Measurements from ENCODE around the gene LRRFIP1. TPM values are rescaled to one million over a fixed set of nuclear protein-coding genes. Genes with fewer than 3 reads are reported as not detected.

Gene LRRFIP1
- total and polyA plus RNA-seq, 2 of the 13 experiments (the other 11 are each of a cell fraction or from before 2014, with no cell fraction given), result 15.9 to 40.5 TPM

DNA sequence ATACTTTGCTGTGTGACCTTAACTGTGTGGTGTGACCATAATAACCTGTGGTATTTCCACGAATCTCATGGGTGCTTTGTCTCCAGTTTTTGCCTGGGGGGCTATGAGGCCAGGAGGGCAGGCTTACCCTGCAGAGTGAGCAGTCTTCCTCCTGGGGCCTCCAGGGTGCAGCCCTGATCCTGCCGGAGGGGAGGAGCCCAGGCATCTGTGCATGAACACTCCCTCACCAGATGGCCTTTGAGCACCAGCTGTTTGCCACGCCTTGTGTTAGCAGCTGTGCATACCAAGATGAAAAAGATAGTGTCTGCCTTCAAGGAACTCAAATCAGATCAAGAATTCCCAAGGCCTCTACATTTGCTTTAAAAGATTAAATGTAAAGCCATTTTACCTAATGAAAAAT lies 96.2 kb downstream of the LRRFIP1 start (continued):
- TF ChIP-seq RELA (CRISPR knock-in tag; IDR thresholded peaks at IDR 0.05) (no peak), ZNF556 (CRISPR knock-in tag; IDR thresholded peaks at IDR 0.05; ENCODE audit: borderline replicate concordance) (no peak), ZNF563 (CRISPR knock-in tag; IDR thresholded peaks at IDR 0.05) (no peak), KDM5A (IDR thresholded peaks at IDR 0.05; ENCODE audit: borderline replicate concordance, low read length) (no peak), PHF20 (CRISPR knock-in tag; IDR thresholded peaks at IDR 0.05) (no peak), CHD4 (IDR thresholded peaks at IDR 0.05; ENCODE audit: borderline replicate concordance, low read length) (no peak), JARID2 (CRISPR knock-in tag; IDR thresholded peaks at IDR 0.05; ENCODE audit: insufficient replicate concordance) (no peak), ZNF317 (CRISPR knock-in tag; IDR thresholded peaks at IDR 0.05) (no peak), MLLT10 (CRISPR knock-in tag; IDR thresholded peaks at IDR 0.05) (no peak), RXRA (CRISPR knock-in tag; IDR thresholded peaks at IDR 0.05) (peak; percentile 40; the same call in 1 of the 2 replicates), ZNF451 (CRISPR knock-in tag; IDR thresholded peaks at IDR 0.05) (no peak), SALL1 (CRISPR knock-in tag; IDR thresholded peaks at IDR 0.05) (peak; percentile 89), SP1 (IDR thresholded peaks at IDR 0.05) (no peak), SP1 (CRISPR knock-in tag; IDR thresholded peaks at IDR 0.05) (peak; percentile 62), ZKSCAN8 (CRISPR knock-in tag; IDR thresholded peaks at IDR 0.05; ENCODE audit: borderline replicate concordance) (peak; percentile 96), PRPF4 (IDR thresholded peaks at IDR 0.05; ENCODE audit: low read depth, low read length, poor library complexity, severe bottlenecking) (no peak), DPF2 (CRISPR knock-in tag; IDR thresholded peaks at IDR 0.05; ENCODE audit: borderline replicate concordance, low read depth) (peak; percentile 76; the same call in 1 of the 2 replicates), GPN1 (CRISPR knock-in tag; IDR thresholded peaks at IDR 0.05; ENCODE audit: borderline replicate concordance) (no peak), TBP (CRISPR knock-in tag; IDR thresholded peaks at IDR 0.05) (no peak), REL (CRISPR knock-in tag; conservative IDR thresholded peaks at IDR 0.05) (no peak), ZMAT3 (CRISPR knock-in tag; conservative IDR thresholded peaks at IDR 0.05) (peak; percentile 71), KLF11 (CRISPR knock-in tag; IDR thresholded peaks at IDR 0.05) (no peak)
- TF ChIP-seq, protein P1, sequence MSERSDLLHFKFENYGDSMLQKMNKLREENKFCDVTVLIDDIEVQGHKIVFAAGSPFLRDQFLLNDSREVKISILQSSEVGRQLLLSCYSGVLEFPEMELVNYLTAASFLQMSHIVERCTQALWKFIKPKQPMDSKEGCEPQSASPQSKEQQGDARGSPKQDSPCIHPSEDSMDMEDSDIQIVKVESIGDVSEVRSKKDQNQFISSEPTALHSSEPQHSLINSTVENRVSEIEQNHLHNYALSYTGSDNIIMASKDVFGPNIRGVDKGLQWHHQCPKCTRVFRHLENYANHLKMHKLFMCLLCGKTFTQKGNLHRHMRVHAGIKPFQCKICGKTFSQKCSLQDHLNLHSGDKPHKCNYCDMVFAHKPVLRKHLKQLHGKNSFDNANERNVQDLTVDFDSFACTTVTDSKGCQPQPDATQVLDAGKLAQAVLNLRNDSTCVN (CRISPR knock-in tag; IDR thresholded peaks at IDR 0.05; ENCODE audit: borderline replicate concordance), result no peak
- TF ChIP-seq, protein P2, sequence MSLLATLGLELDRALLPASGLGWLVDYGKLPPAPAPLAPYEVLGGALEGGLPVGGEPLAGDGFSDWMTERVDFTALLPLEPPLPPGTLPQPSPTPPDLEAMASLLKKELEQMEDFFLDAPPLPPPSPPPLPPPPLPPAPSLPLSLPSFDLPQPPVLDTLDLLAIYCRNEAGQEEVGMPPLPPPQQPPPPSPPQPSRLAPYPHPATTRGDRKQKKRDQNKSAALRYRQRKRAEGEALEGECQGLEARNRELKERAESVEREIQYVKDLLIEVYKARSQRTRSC (CRISPR knock-in tag; IDR thresholded peaks at IDR 0.05; ENCODE audit: low read depth), result no peak
- TF ChIP-seq, protein P3, sequence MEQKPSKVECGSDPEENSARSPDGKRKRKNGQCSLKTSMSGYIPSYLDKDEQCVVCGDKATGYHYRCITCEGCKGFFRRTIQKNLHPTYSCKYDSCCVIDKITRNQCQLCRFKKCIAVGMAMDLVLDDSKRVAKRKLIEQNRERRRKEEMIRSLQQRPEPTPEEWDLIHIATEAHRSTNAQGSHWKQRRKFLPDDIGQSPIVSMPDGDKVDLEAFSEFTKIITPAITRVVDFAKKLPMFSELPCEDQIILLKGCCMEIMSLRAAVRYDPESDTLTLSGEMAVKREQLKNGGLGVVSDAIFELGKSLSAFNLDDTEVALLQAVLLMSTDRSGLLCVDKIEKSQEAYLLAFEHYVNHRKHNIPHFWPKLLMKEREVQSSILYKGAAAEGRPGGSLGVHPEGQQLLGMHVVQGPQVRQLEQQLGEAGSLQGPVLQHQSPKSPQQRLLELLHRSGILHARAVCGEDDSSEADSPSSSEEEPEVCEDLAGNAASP (CRISPR knock-in tag; IDR thresholded peaks at IDR 0.05; ENCODE audit: borderline replicate concordance), result 0 out of 2 replicates have a peak, but pooled peaks have one; percentile 9
- TF ChIP-seq, protein P4, sequence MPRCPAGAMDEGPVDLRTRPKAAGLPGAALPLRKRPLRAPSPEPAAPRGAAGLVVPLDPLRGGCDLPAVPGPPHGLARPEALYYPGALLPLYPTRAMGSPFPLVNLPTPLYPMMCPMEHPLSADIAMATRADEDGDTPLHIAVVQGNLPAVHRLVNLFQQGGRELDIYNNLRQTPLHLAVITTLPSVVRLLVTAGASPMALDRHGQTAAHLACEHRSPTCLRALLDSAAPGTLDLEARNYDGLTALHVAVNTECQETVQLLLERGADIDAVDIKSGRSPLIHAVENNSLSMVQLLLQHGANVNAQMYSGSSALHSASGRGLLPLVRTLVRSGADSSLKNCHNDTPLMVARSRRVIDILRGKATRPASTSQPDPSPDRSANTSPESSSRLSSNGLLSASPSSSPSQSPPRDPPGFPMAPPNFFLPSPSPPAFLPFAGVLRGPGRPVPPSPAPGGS (CRISPR knock-in tag; IDR thresholded peaks at IDR 0.05), result no peak
- TF ChIP-seq, protein P5, sequence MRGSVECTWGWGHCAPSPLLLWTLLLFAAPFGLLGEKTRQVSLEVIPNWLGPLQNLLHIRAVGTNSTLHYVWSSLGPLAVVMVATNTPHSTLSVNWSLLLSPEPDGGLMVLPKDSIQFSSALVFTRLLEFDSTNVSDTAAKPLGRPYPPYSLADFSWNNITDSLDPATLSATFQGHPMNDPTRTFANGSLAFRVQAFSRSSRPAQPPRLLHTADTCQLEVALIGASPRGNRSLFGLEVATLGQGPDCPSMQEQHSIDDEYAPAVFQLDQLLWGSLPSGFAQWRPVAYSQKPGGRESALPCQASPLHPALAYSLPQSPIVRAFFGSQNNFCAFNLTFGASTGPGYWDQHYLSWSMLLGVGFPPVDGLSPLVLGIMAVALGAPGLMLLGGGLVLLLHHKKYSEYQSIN (CRISPR knock-in tag; IDR thresholded peaks at IDR 0.05; ENCODE audit: borderline replicate concordance), result no peak

Data from HepG2 (cell line).